ENCODE results near the gene LY6G6F.
"Not testable (repeated sequence)": the region's sequence is repeated elsewhere in the genome, so short reads cannot be mapped to it uniquely, and the experiment has no call there.

Gene LY6G6F

DNA sequence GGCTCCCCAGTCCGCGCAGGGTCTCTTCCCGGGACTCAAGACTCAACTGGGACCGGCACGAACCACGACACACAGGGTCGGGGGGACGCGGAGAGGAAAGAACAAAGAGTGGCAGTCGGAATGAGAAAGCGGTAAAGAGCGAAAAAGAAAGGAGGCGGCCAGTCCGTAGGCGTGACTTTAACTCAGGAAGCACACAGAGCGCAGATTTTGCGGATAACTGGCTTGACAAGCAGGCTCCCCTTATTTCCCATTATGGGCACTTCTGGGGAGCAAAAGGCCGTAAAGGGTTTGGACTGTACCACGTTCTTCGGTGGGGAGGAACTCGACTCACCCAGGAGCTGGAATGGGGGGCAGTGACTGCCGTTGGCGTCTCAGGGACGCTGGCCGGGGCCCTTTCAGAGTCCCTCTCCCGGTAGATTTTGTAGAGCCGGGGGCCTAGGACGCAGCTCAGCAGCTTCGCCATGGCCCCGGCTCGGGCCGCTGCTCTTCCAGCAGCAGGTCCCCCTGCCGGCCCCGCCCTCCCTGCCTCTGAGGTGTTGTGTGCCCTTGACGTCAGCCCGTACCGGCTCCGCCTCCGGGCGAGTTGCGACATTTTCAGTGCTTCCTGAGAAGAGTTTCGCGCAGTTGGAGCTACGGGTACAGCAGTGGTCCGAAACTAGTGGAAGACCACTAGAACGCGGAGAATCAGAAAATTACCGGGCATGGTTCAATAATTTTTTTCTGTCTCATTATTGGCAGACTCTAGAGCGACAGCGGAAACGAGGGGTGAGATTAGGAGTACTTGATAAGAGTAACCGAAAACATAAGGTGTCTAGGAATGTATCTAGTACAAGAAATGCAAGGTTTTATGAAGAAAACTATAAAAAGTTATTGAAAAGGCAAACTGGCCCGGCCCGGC lies 3.6 kb upstream of the LY6G6F start, which contains the start of gene ABHD16A:
ABHD16A (minus strand) TSS at position 506 of the 898 bp plus-strand sequence; CDS start at position 463, 43 bp downstream.
- peak; percentile 99 for DNase-seq

DNA sequence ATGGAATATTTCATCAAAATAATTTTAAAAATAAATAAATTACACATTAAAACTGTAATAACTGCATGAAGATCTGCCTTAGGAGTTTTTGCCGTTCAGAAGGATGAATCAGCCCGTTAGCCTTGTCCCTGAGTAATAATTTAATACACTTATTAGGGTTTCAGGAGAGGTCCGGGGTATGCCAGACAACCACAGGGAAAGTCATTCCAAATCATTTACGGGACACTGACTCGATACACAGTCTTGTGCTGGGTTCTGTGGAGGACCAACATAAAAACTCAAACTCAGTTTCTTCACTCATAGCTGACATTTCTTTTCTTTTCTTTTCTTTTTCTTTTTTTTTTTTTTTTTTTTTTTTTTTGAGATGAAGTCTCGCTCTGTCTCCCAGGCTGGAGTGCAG lies 735 bp upstream of the LY6G6F start:
- no peak for DNase-seq

DNA sequence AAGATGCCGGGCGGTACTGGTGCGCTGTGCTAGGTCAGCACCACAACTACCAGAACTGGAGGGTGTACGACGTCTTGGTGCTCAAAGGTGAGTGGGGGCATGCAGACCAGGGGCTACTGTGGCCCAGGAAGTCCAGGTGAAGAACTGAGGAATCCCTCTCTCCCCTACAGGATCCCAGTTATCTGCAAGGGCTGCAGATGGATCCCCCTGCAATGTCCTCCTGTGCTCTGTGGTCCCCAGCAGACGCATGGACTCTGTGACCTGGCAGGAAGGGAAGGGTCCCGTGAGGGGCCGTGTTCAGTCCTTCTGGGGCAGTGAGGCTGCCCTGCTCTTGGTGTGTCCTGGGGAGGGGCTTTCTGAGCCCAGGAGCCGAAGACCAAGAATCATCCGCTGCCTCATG lies 1.0 kb downstream of the LY6G6F start:
- no peak for DNase-seq

DNA sequence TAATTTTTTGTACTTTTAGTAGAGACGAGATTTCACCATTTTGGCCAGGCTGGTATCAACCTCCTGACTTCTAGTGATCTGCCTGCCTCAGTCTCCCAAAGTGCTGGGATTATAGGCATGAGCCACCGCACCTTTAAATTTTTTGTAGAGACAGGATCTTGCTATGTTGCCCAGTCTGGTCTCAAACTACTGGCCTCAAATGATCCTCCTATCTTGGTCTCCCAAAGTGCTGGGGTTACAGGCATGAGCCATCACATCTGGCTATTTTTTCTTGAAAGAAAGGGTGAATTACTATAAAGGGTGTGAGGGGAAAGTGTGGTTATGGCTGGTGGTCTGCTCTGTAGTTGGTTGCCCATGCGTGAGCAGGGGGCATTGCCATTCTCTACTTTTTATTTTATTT lies 1.6 kb downstream of the LY6G6F start:
- no peak for DNase-seq

DNA sequence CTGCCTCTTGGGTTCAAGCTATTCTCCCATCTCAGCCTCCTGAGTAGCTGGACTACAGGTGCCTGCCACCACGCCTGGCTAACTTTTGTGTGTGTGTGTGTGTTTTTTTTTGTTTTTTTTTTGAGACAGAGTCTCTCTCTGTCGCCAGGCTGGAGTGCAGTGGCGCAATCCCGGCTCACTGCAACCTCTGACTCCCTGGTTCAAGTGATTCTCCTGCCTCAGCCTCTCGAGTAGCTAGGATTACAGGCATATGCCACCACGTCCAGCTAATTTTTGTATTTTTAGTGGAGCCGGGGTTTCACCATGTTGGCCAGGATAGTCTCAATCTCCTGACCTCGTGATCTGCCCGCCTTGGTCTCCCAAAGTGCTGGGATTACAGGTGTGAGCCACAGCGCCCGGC lies 2.5 kb downstream of the LY6G6F start:
- not testable (repeated sequence) for DNase-seq

DNA sequence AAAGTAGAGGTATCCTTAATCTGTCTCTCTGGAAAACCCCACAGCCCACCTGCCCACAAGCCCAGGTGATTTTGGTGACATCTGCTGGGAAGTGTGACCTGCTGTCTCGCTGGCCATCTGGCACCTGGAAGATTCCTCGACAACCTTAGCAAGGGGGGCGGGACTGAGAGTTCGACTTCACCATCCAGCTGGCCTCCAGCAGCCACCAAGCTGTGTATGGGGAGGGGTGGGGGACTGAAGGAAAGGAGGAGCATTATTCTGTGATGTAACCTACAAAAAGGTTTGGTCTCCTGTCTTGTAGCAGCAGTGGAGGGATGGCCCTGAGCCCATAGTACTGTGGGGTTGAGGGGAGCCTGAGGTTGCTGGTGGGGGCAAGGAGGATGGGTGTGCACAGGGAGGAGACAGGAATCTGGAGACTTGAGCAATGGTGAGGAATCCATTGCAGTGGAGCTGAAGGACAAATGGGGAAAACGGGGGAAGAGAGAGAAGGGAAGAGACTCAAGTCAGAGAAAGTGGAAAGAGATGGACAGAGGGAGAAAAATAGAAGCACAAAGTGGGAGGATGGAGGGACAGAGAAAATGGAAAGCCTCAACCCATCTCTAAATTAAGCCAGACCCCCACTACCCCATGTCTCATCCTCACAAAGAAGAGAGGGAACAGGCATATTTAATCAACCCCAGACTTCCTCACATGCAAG lies 4.0 kb downstream of the LY6G6F start:
- DNase-seq: no peak

DNA sequence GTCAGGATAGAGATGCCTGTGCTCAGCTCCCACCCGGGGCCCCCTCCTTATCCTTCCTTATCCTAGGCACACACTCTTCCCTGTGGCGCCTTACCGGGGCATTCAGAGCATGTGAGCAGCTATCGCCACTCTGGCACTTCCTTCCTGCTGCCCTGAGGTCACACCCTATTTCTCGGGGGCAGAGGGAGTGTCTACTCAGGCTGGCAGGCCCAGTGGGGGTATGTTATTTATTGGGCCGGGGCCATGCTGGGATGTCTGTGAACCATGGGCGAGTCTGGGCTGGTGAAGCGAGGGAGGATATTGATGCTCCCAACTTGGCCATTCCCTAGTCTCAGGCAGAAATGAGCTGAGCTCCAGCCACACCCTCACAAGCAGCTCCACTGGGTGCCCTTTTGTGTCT lies 4.6 kb downstream of the LY6G6F start:
- DNase-seq: peak; percentile 34 to 46 (median 36)

DNA sequence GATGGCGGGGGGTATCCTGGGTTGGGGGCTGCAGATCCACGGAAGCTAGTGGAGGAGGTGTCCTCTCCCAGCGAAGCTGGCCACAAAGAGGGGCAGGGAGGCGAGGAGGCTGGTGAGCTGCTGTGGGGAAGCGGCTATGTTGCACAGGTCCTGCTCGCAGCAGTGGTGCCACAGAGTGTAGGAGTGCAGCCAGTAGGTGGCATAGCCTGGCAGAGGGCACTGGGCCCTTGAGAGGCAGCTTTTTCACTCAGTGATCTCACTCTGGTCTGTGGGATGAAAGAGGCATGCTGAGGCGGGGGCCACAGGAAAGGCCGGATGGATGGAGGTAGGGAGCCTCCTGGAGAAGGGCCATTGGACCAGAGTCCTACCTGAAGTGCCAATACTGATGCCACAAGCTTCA lies 5.6 kb downstream of the LY6G6F start:
- peak; percentile 41 to 53 (median 45) for DNase-seq

DNA sequence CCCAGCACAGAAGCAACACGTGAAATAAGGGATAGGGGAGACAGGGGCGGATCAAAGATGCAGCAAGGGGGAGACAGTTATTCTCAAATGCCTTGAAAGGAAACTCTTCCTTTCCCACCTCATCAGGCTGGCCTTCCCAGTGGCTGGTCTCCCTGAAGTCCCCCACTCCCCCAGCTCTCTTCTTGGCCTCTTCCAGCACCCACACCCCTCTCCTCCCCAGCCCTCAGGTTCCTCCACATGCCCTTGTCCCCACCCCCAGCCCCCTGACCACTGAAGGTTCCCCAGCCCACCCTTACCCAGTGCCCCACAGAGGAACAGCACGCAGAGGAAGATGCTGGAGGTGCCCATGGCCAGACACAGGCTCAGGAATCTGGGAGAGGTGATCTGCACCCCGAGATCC lies 6.8 kb downstream of the LY6G6F start:
- no peak for DNase-seq

DNA sequence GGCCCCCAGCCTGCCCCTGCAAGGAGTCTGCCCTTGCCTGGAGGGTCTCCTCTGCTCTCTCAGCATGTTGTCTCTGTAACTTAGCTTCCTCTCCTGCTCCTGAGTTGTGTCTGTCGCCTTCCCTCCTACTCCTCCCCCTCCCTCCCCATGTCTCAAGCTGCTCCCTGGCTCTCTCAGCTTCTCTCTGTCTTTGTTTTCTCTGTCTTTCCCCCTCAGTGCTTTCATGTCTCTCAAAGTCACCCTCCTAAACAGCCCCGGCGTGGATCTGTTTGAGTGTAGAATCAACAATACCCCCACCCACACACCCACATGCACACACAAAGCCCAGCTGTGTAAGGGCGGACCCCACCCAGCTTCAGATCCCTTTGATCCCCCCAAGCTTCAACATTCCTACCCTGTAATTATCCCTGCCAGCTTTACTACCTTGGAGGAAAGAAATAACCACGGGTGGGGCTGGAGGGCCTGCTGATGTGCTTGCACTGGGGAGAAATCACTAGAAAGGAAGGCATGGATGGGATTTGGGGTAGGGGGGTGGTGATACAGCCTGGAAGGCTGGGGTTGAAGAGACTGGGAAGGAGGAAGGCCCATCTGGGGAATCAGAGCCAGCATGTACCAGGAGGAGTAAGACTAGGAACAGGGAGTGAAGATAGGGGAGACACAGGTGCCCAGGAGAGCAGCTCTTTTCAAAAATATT lies 7.5 kb downstream of the LY6G6F start:
- peak in 1 of 3 donors; percentile 19 for DNase-seq

DNA sequence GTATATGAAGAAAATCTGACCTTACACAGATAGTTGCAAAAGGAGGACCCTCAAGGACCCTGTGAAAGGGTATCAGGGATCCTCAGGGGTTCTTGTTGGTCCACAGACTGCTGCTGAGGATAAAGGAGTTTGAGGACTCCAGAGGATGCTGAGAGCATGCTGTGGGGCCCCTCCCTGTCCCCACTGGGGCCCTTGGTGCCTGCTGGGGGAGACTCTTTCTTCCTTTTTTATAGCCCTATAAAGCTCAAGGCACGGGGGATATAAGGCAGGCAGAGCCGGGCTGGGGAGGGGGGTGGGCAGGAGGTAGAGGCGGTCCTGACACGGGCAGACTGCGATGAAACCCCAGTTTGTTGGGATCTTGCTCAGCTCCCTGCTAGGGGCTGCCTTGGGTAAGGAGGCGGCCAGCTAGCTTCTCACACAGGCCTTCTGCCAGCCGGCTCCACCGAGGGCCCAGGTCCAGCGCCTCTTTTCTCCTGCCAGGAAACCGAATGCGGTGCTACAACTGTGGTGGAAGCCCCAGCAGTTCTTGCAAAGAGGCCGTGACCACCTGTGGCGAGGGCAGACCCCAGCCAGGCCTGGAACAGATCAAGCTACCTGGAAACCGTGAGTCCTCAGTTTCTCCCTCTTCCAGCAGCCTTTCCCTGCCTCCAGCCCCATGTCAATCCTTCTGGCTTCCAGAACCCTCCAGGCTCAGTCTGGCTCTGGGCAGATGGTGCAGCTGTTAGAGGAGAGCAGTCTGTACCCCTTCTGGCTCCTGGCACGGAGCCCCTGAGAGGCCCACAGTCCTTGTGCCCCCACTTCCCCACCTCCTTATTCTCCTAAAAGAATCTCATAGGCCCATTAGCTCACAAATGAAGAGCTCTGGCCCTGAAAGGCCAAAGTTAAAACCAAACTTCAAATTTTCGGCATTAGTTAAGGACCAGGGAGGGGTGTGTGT lies 8.6 kb downstream of the LY6G6F start, which contains the start of gene LY6G6D:
LY6G6D (plus strand) TSS at position 327 of the 937 bp plus-strand sequence; CDS start at position 335, 8 bp downstream.
- DNase-seq: no peak

DNA sequence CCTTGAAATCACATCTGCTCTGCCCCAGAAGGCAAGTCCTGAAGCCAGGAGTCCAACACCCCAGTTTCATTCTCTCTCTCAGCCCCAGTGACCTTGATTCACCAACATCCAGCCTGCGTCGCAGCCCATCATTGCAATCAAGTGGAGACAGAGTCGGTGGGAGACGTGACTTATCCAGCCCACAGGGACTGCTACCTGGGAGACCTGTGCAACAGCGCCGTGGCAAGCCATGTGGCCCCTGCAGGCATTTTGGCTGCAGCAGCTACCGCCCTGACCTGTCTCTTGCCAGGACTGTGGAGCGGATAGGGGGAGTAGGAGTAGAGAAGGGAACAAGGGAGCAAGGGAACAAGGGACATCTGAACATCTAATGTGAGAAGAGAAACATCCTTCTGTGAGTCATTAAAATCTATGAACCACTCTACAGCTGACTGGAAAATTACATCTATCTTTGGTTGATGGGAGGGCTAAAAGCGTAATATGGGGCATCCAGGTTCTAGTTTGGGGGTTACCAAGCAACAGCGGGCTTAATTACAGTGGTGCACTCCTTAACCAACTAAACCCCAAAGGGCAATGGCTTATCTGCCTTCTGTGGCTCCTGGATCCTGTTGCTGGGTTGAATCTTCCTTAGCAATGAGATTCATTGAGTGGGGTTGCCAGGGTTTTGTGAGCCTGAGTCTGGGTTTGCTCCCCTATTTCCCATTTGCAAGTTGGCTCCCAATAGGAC lies 11.0 kb downstream of the LY6G6F start:
- no peak for DNase-seq

DNA sequence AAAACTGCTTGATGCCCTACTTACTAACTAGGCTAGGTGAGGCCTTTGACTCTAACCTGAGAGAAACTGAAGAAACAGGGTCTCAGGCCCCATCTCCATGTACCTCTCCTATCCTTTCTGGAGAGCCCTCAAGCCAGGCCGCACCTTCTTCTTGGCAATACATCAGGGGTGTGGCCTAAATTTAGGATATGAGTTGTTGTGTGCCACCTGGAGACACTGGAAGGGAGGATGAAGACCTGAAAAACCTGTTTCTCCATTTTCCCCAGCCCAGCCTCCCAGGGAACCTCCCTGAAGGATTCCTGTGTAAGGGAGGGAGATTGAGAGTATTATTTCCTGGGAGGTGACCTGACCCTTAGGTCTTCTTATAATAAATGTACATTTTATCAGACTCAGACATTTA lies 11.6 kb downstream of the LY6G6F start:
- DNase-seq: no peak

DNA sequence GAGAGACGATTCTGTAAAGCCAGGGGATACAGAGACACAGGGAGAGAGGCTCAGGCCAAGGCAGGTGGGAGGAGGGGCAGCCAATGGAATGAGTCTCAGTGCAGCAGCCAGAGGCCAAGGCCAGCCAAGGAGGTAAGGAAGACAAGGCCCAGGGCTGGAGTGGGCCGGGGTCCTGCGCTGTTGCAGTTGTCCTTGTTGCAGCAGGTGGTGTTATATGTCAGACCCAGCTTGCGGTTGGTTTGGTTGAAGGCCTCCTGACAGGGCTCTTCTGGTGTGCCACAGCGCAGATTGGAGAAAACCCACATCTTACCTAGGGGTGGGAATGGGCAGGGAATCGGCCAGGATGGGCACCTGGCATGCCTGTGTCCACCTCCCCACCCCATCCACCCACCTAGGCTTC lies 12.3 kb downstream of the LY6G6F start:
- DNase-seq: no peak

DNA sequence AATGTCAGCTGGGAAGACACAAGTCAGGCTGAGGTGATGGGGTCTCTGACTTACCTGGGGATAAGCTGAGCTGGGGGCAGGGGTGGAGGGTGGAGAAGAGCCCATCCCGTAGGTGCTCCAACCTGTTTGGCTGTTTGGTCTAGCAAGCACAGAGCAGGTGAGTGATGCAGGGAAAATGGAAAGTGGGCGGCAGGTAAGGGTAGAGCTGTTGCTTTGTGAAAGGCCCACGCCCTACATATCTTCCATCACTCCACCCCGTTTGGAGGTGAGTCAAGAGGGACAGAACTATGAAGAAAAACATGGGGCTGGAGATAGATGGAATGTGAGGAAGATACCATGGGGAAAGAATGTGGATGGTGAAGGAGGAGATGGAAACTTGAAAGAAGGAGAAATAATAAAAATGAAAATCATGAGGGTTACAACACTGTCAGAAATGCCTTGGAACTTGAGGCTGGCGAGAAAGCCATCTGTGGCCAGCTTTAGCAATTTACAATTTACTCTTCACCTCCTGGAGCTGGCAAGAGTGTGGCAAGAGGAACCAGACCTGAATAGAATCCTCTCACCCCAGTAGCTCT lies 13.6 kb downstream of the LY6G6F start:
- DNase-seq: no peak

DNA sequence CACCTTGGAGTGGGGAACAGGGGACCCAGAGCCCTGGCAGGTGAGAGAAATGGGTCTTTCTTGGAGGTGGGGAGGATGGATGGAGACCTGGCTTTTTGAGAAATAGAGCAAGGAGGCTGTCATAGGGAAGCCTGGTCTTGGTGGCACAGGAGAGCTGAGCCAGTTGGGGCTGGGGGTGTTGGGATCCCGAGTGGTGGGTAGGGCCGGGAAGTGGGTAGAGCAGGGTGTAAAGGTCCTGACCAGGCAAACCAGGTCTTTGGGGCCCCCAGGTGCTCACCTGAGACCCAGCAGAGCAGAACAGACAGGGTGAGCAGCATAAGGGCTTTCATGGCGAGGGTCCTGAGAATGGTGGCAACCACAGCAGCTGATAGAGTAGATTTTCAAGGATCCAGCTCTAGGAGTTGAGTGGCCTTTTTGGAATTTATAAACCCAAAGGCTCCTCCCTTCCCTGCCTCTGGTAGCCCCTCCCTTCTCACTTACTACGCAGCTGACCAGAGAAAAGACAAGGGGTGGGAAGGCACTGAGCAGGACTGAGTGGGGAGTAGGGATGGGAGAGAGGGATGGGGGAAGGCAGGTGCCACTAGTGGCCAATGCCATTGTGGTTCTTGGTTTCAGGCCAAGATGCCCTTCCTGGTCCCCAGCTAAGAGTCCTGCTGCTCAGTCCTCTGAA lies 14.8 kb downstream of the LY6G6F start, which contains the start of gene LY6G6C:
LY6G6C (minus strand) TSS at position 396 of the 670 bp plus-strand sequence; CDS start at position 329, 67 bp downstream.
- DNase-seq: no peak

DNA sequence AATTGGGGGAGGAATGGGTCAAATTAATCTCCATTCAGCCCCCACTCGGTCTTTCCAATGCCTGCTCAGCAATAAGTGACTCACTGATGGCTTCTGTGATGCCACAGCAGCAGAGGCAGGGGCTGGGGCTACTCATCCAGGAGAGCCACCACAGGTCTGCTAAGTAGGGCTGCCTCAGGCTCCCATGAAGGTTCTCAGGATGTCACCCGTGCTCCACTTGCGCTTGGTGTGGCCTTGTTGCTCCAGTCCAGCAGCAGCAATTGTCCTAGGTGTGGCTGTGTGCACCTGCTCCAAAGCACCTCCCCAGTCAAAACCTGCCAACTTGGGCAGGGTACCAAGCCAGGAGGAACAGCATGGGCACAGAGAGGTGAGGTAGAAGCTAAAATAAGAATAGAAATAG lies 15.5 kb downstream of the LY6G6F start:
- no peak for DNase-seq

DNA sequence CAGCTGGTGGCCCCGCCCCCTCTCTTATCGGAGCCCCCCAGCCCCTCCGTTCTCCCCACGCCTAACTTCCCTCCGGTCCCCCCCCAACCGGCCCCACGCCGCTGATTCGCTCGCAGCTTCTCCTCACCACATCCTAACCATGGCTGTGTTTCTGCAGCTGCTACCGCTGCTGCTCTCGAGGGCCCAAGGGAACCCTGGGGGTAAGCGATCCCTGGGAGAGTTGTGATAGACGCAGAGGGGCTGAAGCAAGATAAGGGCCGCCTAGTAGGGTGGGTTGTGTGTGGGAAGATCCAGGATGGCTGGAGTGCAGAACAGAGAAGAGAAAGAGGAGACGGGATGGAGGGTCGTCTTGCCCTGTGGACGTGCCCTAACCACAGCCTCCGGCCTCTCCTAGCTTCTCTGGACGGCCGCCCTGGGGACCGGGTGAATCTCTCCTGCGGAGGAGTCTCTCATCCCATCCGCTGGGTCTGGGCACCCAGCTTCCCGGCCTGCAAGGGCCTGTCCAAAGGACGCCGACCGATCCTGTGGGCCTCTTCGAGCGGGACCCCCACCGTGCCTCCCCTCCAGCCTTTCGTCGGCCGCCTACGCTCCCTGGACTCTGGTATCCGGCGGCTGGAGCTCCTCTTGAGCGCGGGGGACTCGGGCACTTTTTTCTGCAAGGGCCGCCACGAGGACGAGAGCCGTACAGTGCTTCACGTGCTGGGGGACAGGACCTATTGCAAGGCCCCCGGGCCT lies 16.7 kb downstream of the LY6G6F start, which contains the start of gene MPIG6B:
MPIG6B (plus strand) TSS at position 129 of the 735 bp plus-strand sequence; CDS start at position 140, 11 bp downstream.
- DNase-seq: no peak

DNA sequence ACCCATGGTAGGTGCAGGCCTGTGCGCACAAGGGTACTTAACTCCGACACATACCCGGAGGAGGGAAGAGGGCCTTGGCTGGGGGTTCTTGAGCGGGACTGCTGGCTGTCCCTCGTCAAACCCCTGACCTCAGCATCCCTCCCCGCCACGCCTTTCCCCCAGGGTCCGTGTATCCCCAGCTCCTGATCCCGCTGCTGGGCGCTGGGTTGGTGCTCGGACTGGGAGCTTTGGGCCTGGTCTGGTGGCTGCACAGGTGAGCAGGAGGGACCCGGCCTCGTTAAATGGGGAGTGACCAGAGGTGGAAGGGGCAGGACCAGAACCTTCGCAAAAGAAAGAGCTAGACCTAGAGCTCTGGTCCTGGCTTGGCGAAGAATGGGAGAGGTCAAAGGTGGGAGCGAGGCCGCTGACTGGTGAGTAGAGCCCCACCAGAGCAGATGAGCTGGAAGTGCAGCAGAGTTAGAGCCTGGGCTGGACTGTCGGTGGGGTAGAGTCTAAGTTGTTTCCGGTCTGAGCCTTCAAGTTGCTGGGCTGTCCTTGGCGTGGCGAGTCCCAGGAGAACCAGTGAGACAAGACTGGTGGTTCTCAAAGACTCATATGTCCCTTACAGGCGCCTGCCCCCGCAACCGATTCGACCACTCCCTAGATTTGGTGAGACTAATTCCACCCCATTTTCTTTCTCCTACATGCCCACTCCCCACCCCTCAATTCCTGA lies 17.5 kb downstream of the LY6G6F start:
- DNase-seq: no peak
